NCI-H526 treated with DMSO at 0.1 percent for 48 hours (cell line): Measurements from ENCODE around the gene HOMER1.
A peak's percentile ranks its signal among the peaks of the same experiment; 100 is the strongest.

Experiments
- DNase-seq: peaks from one replicate; lab custom pipeline; 2025; lab: John Stamatoyannopoulos, UW

HOMER1 gene

DNA sequence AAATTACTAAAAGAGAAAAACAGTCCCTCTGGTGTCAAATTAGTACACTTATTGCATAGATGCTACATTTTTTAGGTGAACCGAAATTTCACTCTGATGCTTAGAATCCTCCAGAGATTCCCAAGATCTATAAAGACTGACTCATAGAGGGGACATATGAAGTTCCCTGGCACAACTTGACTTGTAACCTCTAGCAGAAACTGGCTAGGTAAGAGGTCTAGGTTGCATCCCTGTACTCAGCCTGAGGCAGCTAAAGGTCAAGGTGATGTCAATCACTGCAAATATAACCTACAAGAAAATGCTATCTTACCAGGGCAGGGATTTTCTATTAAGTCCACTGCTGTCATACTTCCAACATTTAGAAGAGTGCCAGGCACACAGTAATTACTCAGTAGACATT is 24.2 kb downstream of the HOMER1 start:
- no peak for DNase-seq

DNA sequence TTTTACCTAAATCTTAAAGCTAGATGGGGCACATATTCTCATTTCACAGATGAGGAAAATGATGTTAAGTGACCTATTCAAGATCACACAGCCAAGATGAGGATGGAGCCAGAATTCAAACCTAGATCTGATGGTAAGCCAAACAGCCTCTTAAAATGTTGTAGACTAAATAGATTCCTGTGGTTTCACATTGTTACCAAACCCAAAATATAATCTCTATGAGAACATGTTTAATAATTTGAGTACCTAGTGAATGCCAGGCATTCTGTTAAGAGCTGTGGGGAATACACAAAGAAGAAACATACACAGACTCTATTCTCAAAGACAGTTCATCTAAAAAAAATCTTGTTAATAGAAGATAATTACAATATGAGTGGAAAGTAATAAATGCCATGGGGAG is 25.2 kb downstream of the HOMER1 start:
- no peak for DNase-seq

DNA sequence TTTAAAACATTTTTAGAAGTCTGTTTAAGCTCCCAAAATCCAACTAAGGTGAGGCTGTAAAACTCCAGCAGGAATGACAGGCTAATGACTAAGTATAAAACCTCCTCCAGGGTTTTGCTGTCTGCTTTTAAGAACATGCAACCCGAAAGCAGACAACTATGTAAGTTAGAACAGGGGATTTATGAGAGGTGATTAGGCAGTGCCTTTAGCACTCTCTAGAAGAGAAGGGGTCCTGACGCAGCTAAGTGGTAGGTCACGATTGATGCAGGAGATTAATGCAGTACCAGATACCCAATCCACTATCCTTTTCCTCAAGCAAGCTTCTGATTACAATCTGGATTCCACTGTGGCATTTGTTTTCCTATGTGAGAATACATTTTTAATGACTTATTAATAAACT is 25.9 kb downstream of the HOMER1 start:
- no peak for DNase-seq

GRCh38 chr5:79487251-79487650 is 26.7 kb downstream of the HOMER1 start:
- DNase-seq = no peak

GRCh38 chr5:79486116-79486515 is 27.8 kb downstream of the HOMER1 start:
- no peak for DNase-seq

- no peak for DNase-seq
Measured at GRCh38 chr5:79484731-79485130, 29.2 kb downstream of the HOMER1 start.

GRCh38 chr5:79481574-79481973 is 32.4 kb downstream of the HOMER1 start:
- no peak for DNase-seq

DNA sequence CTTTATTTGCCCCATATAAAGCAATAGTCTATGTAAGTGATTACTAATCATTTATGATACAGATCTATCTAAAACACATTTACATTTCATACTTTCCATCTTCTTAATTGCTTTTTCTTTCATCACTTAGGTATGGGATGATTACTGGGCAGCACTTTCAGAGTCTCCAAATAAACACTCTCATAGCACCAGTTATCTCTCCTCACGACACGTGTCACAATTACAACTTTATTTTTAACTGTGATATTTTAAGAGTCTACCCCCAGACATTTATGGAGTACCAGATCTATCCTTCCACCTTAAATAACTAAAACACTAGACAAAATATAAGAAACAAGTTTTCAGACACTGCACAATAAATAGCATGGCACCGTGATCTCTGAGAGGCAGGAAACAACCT is 32.9 kb downstream of the HOMER1 start:
- no peak for DNase-seq

GRCh38 chr5:79475152-79475466 is 38.8 kb downstream of the HOMER1 start:
- no peak for DNase-seq

DNA sequence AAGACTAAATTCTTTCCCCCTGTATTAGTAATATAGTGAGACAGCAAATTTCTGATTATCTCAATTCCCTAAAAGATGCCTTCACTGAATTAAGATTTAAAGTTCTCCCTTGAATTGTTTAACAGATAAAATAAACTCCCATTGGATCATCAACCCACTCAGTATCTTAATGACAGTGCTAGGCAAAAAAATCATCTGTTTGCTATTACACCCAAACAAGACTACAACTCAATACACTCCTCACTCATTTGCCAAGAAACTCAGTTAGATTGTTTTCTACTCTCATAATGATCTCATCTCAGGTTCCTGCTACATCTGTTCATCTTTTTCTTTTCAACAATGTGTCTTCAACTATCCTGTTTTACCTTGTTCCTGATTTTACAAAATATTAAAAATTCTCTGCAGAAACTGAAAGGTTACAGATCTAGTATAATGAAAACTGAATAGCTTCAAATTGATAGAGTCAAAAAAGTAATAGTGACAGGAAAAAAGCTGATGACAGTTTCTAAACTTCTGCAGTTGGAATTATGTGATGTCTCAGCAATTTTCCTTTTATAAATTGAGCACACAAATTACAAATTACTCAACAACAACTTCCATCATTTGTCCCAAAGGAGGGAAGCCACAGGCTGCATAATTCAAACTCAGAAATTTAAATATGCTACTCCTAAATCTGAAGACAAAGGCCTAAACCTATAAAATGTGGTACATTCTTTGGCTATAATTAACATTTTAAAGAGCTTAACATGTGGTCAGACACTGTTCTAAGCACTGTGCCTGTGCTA is 39.4 kb downstream of the HOMER1 start:
- no peak for DNase-seq

DNA sequence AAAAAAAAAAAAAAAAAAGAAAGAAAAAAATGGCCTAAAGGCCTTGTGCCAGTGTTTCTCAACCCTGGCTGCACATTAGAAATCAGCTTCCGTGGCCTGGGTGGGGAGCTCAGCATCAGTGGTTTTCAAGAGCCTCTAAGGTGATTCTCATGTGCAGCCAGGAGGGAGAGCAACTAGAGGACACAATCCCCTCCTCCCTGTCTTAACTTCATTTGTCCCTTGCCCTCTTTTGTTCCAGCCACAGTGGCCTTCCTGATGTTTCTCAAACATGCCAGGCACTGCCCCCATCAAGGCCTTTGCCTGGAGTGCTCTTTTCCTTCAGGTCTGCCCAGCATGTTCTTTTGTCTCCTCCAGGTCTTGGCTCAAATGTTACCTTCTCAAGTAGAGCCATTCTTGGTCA is 42.4 kb downstream of the HOMER1 start:
- DNase-seq = no peak

DNA sequence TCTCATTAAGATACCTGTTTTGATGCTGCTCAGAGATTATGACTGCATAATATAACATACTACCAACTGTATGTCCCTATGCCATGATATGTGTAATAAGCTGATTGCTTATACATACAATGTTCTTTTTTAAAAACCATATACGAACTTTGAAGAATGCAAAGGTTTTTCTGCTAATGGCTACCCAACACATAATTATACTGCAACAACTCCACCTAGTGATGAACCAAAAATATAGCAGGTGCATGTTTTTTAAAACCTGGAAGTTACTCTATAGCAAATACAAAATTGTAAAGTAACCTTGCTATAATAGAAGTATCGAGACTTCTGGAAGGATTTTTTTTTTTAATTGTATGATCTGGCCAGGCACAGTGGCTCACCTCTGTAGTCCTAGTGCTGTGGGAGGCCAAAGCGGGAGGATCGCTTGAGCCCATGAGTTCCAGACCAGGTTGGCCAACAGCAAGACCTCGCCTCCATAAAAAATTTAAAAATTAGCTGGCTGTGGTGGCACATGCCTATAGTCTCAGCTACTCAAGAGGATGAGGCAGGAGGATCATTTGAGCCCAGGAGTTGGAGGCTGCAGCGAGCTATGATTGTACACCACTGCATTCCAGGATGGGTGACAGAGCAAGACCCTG is 49.1 kb downstream of the HOMER1 start:
- peak; percentile 18 for DNase-seq

- no peak for DNase-seq
Measured at GRCh38 chr5:79464278-79464677, 49.7 kb downstream of the HOMER1 start.

DNA sequence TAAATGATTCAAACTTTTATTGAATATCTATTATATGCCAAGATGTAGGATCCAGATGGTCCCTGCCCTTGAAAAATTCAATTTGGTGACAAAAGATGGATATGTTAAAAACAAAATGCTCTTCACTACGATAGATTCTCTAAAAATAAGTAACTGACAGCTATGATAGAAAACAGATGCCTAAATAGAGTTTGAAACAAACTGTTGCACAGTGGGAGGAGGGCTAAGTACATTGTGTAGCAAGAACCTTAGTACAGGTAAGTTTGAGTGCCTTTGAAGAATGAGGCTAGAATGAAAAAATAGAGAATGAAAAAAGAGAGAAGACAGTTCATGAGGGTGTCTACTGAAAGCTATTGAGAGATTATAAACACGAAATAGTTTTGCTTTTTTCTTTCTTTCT is 54.3 kb downstream of the HOMER1 start:
- no peak for DNase-seq

DNA sequence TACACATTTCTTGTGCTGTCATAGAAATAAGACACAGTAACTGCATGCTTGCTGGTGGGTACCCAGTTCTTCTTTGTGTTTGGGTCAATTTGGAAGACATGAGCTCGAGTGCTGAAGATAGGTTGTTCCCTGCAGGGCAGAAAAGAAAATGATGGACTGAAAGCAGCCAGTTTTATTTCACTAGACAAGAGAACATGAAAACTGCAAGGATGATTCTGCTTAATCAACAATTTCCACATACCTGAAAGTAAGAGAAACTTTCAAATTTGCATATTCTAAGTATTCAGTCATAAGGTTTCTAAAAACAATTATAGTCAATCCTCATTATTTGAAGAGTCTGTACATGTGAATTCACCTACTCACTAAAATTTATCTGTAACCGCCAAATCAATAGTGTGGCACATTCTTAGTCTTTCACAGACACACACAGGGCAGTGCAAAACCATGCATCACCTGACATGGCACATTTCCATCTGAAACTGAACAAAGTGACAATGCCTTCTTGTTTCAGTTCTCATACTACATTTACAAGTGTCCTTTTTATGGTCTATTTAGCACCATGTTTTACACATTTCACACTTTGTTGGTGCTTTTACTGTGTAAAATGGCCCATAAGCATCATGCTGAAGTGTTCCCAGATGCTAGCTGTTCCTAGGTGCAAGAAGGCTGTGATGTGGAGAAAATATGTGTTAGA is 56.9 kb downstream of the HOMER1 start:
- no peak for DNase-seq

DNA sequence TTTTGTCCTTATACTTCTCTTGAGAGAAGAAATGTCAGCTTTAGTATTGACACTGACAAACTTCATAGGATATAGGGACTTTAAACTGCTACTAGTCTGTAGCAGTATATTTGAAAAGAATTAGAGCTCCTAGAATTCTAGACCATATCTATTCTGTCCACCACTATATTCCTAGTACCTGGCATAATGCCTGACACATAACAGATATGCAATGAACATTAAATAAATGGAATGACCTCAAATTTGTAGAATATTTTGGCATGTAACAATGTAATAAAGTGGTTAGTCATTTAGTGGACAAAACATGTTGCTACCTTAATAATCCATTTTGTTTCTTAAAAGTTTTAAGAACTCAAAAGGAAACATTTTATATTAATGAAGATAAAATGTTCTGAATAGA is 57.5 kb downstream of the HOMER1 start:
- no peak for DNase-seq

- no peak for DNase-seq
Measured at GRCh38 chr5:79454043-79454442, 59.9 kb downstream of the HOMER1 start.

DNA sequence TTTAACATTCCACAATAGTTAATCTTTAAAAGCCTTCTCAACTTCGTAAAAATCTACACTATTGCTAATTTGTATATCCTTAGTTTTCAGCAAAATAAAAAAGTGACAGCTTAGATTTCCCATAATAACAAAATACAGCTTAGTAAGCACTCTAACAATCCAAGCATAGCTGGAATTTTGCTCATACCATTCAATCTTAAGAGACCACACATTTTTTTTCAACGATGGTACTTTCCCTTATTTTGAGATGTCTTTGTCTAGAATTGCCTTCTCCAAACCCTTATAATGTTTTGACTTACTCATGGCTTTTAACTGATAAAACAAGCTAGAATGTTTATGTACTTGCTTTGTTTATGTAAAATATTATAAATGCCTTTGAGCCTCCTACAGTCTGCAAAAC is 65.6 kb downstream of the HOMER1 start:
- DNase-seq = no peak

DNA sequence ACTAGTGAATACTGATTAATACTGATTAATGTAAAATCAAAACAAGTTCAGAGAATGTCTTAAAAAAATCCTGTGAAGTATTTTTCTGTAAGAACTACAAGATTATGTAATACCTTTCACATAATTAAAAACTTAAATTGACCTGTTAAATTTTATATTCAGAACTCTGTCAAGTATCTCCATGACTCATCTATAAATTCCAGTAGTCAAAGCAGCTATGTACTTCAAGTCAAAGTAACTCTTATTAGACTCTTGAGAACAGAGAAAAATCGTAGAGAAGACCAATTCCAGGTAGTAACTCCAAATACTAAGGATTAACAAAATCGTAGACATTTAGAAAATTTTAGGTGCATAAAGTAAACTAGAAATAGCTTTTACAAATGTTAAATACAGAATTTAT is 77.1 kb downstream of the HOMER1 start:
- no peak for DNase-seq

- DNase-seq = no peak
Measured at GRCh38 chr5:79436224-79436623, 77.7 kb downstream of the HOMER1 start.

- no peak for DNase-seq
Measured at GRCh38 chr5:79430196-79430595, 83.7 kb downstream of the HOMER1 start.

DNA sequence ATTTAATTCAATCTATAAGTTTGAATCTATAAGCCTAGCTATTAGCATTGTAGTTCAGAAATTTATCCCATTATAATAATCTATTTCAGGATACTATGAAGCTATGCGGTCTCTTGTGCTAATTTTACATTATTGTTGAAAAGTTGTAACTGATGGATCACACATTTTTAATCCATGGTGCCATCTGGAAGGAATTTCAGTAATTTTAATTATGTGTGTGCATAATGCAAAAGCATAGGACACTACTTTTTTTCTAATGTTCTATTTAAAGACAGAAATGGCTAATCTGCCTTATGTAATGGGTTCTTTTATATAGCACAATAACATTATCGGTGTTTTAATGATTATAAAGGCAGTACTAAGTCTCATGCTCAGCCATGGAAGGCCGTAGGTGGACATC is 90.6 kb downstream of the HOMER1 start:
- no peak for DNase-seq

GRCh38 chr5:79420248-79420647 is 93.7 kb downstream of the HOMER1 start:
- no peak for DNase-seq

DNA sequence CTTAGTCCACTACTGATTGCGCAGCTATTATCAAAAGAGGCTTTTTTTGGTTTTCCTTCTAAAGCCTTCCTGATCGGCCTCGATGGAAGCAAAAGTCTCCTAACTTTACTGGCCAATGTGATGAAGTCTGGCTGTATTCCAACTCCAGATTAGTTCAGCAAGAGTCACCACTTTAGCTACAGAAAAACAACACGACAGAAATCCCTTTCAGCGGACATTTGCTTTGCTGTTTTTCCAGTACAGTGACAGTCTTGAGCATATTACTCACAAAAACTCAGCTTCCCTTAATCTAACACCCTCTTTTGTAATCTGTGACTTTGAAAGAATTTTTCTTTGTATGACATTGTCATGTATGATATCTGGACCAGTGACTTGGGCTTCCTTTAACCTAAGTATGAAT is 95.7 kb downstream of the HOMER1 start:
- DNase-seq = no peak
